Fibroblast of lung (primary cell): ENCODE results near the gene VPS25. TPM values are rescaled to one million over a fixed set of nuclear protein-coding genes. Genes with fewer than 3 reads are reported as not detected.

Experiments used
- DNase-seq, 2 donors: peaks; one replicate each; pipeline versions ENCODE4 v3.0.0 to v3.0.0-alpha.2; 2010; ENCODE audit warnings: low read depth in 2 of 2
- H2AFZ ChIP-seq: 2 replicates; pipeline ENCODE4 v1.5.1; 2012; ENCODE audit warnings: low read length, control low read depth, inconsistent platforms
- H3K27ac ChIP-seq: 2 replicates; pipeline ENCODE4 v1.5.1; 2011; ENCODE audit warnings: low read length, control low read depth; ENCODE audit not compliant: insufficient read depth
- H3K27me3 ChIP-seq: 2 replicates; pipeline ENCODE4 v1.5.1; 2011; ENCODE audit warnings: mild to moderate bottlenecking, low read length; ENCODE audit not compliant: control insufficient read depth, insufficient read depth
- H3K36me3 ChIP-seq: 2 replicates; pipeline ENCODE4 v1.5.1; 2011; ENCODE audit warnings: low read length; ENCODE audit not compliant: control insufficient read depth, insufficient read depth
- H3K4me1 ChIP-seq: 2 replicates; pipeline ENCODE4 v1.5.1; 2011; ENCODE audit warnings: low read length; ENCODE audit not compliant: control insufficient read depth, insufficient read depth; ENCODE audit errors: extremely low read depth
- H3K4me2 ChIP-seq: 2 replicates; pipeline ENCODE4 v1.5.1; 2011; ENCODE audit warnings: low read length, control low read depth; ENCODE audit not compliant: insufficient read depth; ENCODE audit errors: extremely low read depth
- H3K4me3 ChIP-seq, 4 experiments: fragments of 200-600 bp in 1 of 4; sonication (generic) in 1 of 4; replicated peaks in 1 of 4; 2 replicates each; pipeline ENCODE4 v1.5.1; 2011 to 2016; ENCODE audit warnings: low read length in 4 of 4, low read depth in 3 of 4, mild to moderate bottlenecking in 3 of 4, control low read depth in 2 of 4, inconsistent platforms in 1 of 4, mixed read lengths in 1 of 4; ENCODE audit not compliant: insufficient read depth in 1 of 4; ENCODE audit errors: control extremely low read depth in 1 of 4
- H3K79me2 ChIP-seq: 2 replicates; pipeline ENCODE4 v1.5.1; 2012; ENCODE audit warnings: mild to moderate bottlenecking, low read length, inconsistent platforms; ENCODE audit not compliant: control insufficient read depth, insufficient read depth
- H3K9ac ChIP-seq: 2 replicates; pipeline ENCODE4 v1.5.1; 2011; ENCODE audit warnings: mild to moderate bottlenecking, low read length, control low read depth; ENCODE audit not compliant: insufficient read depth
- H3K9me3 ChIP-seq: 2 replicates; pipeline ENCODE4 v1.5.1; 2012; ENCODE audit warnings: low read depth, low read length; ENCODE audit not compliant: control insufficient read depth, insufficient read depth
- H4K20me1 ChIP-seq: 2 replicates; pipeline ENCODE4 v1.5.1; 2011; ENCODE audit warnings: low read length; ENCODE audit not compliant: control insufficient read depth, insufficient read depth; ENCODE audit errors: extremely low read depth
- EZH2 ChIP-seq: IDR thresholded peaks from 2 replicates; pipeline ENCODE4 v1.5.1; 2012; ENCODE audit warnings: low read length, control low read depth, mild to moderate bottlenecking; ENCODE audit errors: missing control alignments
- polyA plus RNA-seq, 2 donors: library from polyadenylated mRNA; depleted of rRNA in 1 of 2; stranded (reverse) in 1 of 2; unstranded in 1 of 2; fragments of >200 nt; gene quantifications; 2 replicates each; pipeline ENCODE4 v1.2.1, GENCODE V29; 2011 to 2012; ENCODE audit warnings: missing spikeins in 1 of 2
- total RNA-seq: library from RNA; depleted of rRNA; stranded (reverse); fragments of >200 nt; gene quantifications from 2 replicates; pipeline ENCODE4 v1.2.1, GENCODE V29; 2014
- TF ChIP-seq, protein P1 (sequence below), 2 donors: IDR thresholded peaks in 1 of 2; conservative IDR thresholded peaks in 1 of 2; 1 replicate in 1 of 2; 2 replicates in 1 of 2; pipeline ENCODE4 v1.5.1; 2011 to 2012; ENCODE audit warnings: low read length in 2 of 2, control low read depth in 1 of 2, inconsistent platforms in 1 of 2, low read depth in 1 of 2, mild to moderate bottlenecking in 1 of 2

Gene VPS25
- total and polyA plus RNA-seq, 2 donors (not counting 1 experiment from before 2014, with no cell fraction given): 43.6 to 92.7 TPM

- H3K9me3 ChIP-seq: no peaks in the 10 kb centered on the region
- peaks cover 12% of the 10 kb centered on the region for H3K36me3 ChIP-seq
These were observed 5.3 kb downstream of the VPS25 start for GRCh38 chr17:42778570-42778969.

DNA sequence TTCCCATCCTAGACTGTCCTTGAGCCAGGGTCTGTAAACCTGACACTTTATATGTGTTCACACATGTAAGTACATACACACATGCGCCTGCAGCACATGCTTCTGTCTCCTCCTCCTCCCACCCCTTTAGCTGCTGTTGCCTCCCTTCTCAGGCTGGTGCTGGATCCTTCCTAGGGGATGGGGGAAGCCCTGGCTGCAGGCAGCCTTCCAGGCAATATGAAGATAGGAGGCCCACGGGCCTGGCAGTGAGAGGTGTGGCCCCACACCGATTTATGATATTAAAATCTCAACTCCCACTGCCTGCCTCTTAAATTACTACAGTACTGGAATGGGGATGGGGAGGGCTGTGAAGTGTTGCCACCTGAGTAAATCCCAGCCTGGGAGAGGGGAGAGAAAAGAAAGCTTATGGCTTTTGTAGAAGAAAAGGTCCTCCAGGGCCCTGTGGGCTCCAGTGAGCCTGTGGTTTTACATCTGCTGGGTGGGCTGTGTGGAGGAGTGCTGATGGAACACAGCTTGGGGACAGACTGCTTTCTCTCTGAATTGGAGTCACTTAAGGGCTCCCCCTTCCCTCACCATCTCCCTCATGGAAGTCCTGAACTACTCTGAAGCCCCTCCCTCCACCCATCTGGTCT, 6.2 kb downstream of the VPS25 start:
- Histone ChIP-seq H3K4me1 (peaks cover 22% of the 10 kb centered on the region), H3K4me2 (no peak overlapping the region), H3K27me3 (peaks cover 3% of the 10 kb centered on the region), H3K79me2 (no peaks in the 10 kb centered on the region), H3K27ac (no peak overlapping the region), H4K20me1 (no peaks in the 10 kb centered on the region), H2AFZ (no peak overlapping the region), H3K9me3 (no peaks in the 10 kb centered on the region), H3K36me3 (peaks cover 12% of the 10 kb centered on the region), H3K4me3 (no peak overlapping the region), H3K9ac (no peak overlapping the region)
- no peak for DNase-seq
- TF ChIP-seq EZH2: no peak
- TF ChIP-seq, protein P1, sequence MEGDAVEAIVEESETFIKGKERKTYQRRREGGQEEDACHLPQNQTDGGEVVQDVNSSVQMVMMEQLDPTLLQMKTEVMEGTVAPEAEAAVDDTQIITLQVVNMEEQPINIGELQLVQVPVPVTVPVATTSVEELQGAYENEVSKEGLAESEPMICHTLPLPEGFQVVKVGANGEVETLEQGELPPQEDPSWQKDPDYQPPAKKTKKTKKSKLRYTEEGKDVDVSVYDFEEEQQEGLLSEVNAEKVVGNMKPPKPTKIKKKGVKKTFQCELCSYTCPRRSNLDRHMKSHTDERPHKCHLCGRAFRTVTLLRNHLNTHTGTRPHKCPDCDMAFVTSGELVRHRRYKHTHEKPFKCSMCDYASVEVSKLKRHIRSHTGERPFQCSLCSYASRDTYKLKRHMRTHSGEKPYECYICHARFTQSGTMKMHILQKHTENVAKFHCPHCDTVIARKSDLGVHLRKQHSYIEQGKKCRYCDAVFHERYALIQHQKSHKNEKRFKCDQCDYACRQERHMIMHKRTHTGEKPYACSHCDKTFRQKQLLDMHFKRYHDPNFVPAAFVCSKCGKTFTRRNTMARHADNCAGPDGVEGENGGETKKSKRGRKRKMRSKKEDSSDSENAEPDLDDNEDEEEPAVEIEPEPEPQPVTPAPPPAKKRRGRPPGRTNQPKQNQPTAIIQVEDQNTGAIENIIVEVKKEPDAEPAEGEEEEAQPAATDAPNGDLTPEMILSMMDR (conservative IDR thresholded peaks at IDR 0.05 in 1 of 2, IDR thresholded peaks at IDR 0.05 in 1 of 2; ENCODE audit: low read depth in 1 of 2, low read length in 2 of 2): no peak

More at GRCh38 chr17:42778570-42778969, 5.3 kb downstream of the VPS25 start:
- peaks cover 4% of the 10 kb centered on the region for H3K79me2 ChIP-seq
- H3K27ac ChIP-seq: no peak overlapping the region
- TF ChIP-seq, protein P1 (conservative IDR thresholded peaks at IDR 0.05 in 1 of 2, IDR thresholded peaks at IDR 0.05 in 1 of 2; ENCODE audit: low read depth in 1 of 2, low read length in 2 of 2): no peak
- TF ChIP-seq EZH2: no peak
- peaks cover 26% of the 10 kb centered on the region for H3K4me1 ChIP-seq
- peaks cover 3% of the 10 kb centered on the region for H3K27me3 ChIP-seq
- H4K20me1 ChIP-seq: no peaks in the 10 kb centered on the region
- H3K9ac ChIP-seq: no peak overlapping the region
- no peak overlapping the region for H2AFZ ChIP-seq
- no peak overlapping the region for H3K4me2 ChIP-seq
- no peak for DNase-seq
- no peak overlapping the region for H3K4me3 ChIP-seq

GRCh38 chr17:42779936-42780850, 6.9 kb downstream of the VPS25 start, which contains the start of gene WNK4:
Gene WNK4 (plus strand): TSS chr17:42780610. CDS start chr17:42780699, 89 bp downstream.
- H3K4me2 ChIP-seq: peak within 1 kb of the TSS; percentile 78
- peak within 1 kb of the TSS; percentile 27 for H3K27ac ChIP-seq
- H3K4me1 ChIP-seq: peaks cover 19% of the 10 kb centered on the region
- peak within 1 kb of the TSS; percentile 37 for H3K9ac ChIP-seq
- no peaks in the 10 kb centered on the region for H3K9me3 ChIP-seq
- no peak for TF ChIP-seq EZH2
- DNase-seq: peak; percentile 23 to 49
- no peaks in the 10 kb centered on the region for H4K20me1 ChIP-seq
- H3K79me2 ChIP-seq: no peaks in the 10 kb centered on the region
- peak within 1 kb of the TSS; percentile 39 for H2AFZ ChIP-seq
- peaks cover 12% of the 10 kb centered on the region for H3K36me3 ChIP-seq
- peak within 1 kb of the TSS; percentile 46 to 57 (median 52) for H3K4me3 ChIP-seq
- peaks cover 7% of the 10 kb centered on the region for H3K27me3 ChIP-seq
